ENCODE measurements around the gene MAFB. TPM values are rescaled to one million over a fixed set of nuclear protein-coding genes. Genes with fewer than 3 reads are reported as not detected.

The MAFB gene
- total RNA-seq, 4 donors from 2014 or later = 25.7 to 89.4 (median 69.2) TPM

GRCh38 chr20:40688129-40689099 lies 622 bp downstream of the MAFB start:
- no peaks in the 10 kb centered on the region for H3K9me3 ChIP-seq
- no peak for DNase-seq (ENCODE audit: low spot score in 2 of 2)
- no peaks in the 10 kb centered on the region for H3K36me3 ChIP-seq
- peaks cover 46% of the 10 kb centered on the region for H3K4me1 ChIP-seq
- 2% methylated on average over 34 of the region's 120 CpGs for WGBS
- H3K27me3 ChIP-seq = peaks cover 20% of the 10 kb centered on the region
- no peak for TF ChIP-seq EP300 (IDR thresholded peaks at IDR 0.05)
- TF ChIP-seq POLR2AphosphoS5 (IDR thresholded peaks at IDR 0.05) = no peak
- no peak for TF ChIP-seq POLR2A (IDR thresholded peaks at IDR 0.05)
- TF ChIP-seq CTCF (IDR thresholded peaks at IDR 0.05) = no peak
- H3K4me3 ChIP-seq = peak overlapping the region; percentile 93
- peak overlapping the region; percentile 96 for H3K27ac ChIP-seq

GRCh38 chr20:40687384-40688128 lies 1.5 kb downstream of the MAFB start:
- no peak for TF ChIP-seq EP300 (IDR thresholded peaks at IDR 0.05)
- TF ChIP-seq POLR2A (IDR thresholded peaks at IDR 0.05) = no peak
- no peak for TF ChIP-seq CTCF (IDR thresholded peaks at IDR 0.05)
- peak in 2 of 3 donors; percentile 10 to 21 for TF ChIP-seq POLR2AphosphoS5 (IDR thresholded peaks at IDR 0.05)
- peak overlapping the region; percentile 93 for H3K4me3 ChIP-seq
- peak overlapping the region; percentile 96 for H3K27ac ChIP-seq
- H3K27me3 ChIP-seq = peaks cover 16% of the 10 kb centered on the region
- H3K36me3 ChIP-seq = no peaks in the 10 kb centered on the region
- peaks cover 54% of the 10 kb centered on the region for H3K4me1 ChIP-seq
- H3K9me3 ChIP-seq = no peaks in the 10 kb centered on the region
- WGBS = 2% methylated on average over 21 of the region's 62 CpGs
- peak; percentile 81 to 90 for DNase-seq (ENCODE audit: low spot score in 2 of 2)

GRCh38 chr20:40686893-40687292 lies 2.1 kb downstream of the MAFB start:
- H3K4me1 ChIP-seq = peaks cover 61% of the 10 kb centered on the region
- no peaks in the 10 kb centered on the region for H3K36me3 ChIP-seq
- H3K27me3 ChIP-seq = peaks cover 14% of the 10 kb centered on the region
- WGBS = 9% methylated on average over 12 of the region's 12 CpGs
- peak overlapping the region; percentile 96 for H3K27ac ChIP-seq
- TF ChIP-seq POLR2AphosphoS5 (IDR thresholded peaks at IDR 0.05) = no peak
- no peak for TF ChIP-seq CTCF (IDR thresholded peaks at IDR 0.05)
- no peak for TF ChIP-seq EP300 (IDR thresholded peaks at IDR 0.05)
- no peak for TF ChIP-seq POLR2A (IDR thresholded peaks at IDR 0.05)
- no peak for DNase-seq (ENCODE audit: low spot score in 2 of 2)
- H3K9me3 ChIP-seq = no peaks in the 10 kb centered on the region
- H3K4me3 ChIP-seq = peak overlapping the region; percentile 93

- no peak for TF ChIP-seq EP300 (IDR thresholded peaks at IDR 0.05)
- TF ChIP-seq CTCF (IDR thresholded peaks at IDR 0.05) = no peak
- no peak for TF ChIP-seq POLR2AphosphoS5 (IDR thresholded peaks at IDR 0.05)
- TF ChIP-seq POLR2A (IDR thresholded peaks at IDR 0.05) = no peak
- DNase-seq (ENCODE audit: low spot score in 2 of 2) = no peak
- Histone ChIP-seq H3K9me3 (no peaks in the 10 kb centered on the region), H3K4me1 (peaks cover 61% of the 10 kb centered on the region), H3K27ac (peak overlapping the region; percentile 96), H3K27me3 (peaks cover 10% of the 10 kb centered on the region), H3K4me3 (peak overlapping the region; percentile 93), H3K36me3 (no peaks in the 10 kb centered on the region)
- WGBS = 26% methylated on average over 7 of the region's 7 CpGs
Observed at GRCh38 chr20:40686434-40686882, 2.6 kb downstream of the MAFB start.
